DMS53 (cell line): ENCODE results near the gene NCAPH2.
"Not testable (repeated sequence)": the region's sequence is repeated elsewhere in the genome, so short reads cannot be mapped to it uniquely, and the experiment has no call there.

Experiments used
- DNase-seq: peaks from one replicate; lab custom pipeline; 2025; lab: John Stamatoyannopoulos, UW

The NCAPH2 gene

DNA sequence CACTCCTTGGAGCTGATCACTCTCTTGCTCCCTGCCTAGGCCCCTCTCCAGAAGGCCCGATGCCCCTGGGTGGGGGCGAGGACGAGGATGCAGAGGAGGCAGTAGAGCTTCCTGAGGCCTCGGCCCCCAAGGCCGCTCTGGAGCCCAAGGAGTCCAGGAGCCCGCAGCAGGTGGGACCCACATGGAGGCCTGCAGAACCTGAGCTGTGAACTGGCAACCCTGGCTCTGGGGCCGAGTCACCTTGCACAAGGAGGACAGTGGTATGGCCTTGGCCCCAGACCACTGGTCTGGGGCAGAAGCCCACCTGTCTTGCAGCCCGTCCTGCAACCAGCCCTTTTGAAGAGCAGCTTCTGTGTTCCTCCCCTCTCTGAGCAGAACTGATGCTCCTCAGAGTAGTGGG lies 11.1 kb downstream of the NCAPH2 start:
- DNase-seq, result no peak

DNA sequence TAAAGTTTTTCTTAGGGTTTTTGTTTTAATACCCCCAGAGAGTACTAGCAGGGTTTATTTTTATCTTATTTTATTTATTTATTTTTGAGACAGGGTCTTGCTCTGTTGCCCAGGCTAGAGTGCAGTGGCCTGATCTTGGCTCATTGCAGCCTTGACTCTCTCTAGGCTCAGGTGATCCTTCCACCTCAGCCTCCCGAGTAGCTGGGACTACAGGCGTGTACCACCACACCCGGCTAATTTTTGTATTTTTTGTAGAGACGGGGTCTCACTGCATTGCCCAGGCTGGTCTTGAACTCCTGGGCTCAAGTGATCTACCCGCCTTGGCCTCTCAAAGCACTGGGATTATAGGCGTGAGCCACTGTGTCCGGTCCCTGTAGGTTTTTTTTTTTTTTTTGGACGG lies 12.2 kb downstream of the NCAPH2 start:
- DNase-seq, result not testable (repeated sequence)

DNA sequence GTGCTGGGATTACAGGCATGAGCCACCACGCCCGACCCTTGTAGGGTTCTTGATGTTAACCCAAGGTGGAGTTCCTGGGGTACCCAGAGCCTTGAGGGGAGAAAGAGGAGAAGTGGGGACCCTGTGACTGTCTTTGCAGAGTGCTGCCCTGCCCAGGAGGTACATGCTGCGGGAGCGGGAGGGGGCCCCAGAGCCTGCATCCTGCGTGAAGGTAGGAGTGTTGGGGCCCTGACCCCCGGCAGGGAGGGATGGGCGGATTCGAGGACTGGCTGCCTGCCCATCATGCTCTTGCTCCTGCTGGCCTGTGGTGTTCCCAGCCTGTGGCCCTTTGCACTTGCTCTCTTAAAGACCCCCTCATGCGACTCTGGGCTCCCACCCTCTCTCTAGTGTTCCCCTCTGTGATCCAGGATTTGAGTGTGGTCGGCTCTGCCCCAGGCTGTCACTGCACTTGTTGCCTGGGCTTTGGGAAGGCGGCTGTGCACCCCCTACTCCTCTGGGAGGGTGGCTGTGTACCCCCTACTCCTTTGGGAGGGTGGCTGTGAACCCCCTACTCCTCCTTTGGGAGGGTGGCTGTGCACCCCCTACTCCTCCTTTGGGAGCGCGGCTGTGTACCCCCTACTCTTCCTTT lies 12.9 kb downstream of the NCAPH2 start:
- DNase-seq, result no peak

DNA sequence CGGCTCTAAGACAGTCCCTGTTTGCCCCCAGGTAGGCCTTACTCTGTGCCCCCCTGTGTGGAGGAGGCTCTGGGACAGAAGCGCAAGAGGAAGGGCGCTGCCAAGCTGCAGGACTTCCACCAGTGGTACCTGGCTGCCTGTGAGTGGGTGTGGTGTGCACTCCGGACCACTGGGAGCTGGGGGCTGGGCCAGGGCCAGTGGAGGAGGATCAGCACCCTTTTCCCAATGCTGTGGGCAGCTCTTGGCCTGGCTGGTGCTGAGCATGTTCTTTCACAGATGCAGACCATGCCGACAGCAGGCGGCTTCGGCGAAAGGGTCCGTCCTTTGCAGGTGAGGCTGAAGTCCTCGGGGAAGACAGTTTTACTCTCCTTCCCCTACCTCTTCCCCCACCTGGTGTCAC lies 13.7 kb downstream of the NCAPH2 start:
- no peak for DNase-seq

DNA sequence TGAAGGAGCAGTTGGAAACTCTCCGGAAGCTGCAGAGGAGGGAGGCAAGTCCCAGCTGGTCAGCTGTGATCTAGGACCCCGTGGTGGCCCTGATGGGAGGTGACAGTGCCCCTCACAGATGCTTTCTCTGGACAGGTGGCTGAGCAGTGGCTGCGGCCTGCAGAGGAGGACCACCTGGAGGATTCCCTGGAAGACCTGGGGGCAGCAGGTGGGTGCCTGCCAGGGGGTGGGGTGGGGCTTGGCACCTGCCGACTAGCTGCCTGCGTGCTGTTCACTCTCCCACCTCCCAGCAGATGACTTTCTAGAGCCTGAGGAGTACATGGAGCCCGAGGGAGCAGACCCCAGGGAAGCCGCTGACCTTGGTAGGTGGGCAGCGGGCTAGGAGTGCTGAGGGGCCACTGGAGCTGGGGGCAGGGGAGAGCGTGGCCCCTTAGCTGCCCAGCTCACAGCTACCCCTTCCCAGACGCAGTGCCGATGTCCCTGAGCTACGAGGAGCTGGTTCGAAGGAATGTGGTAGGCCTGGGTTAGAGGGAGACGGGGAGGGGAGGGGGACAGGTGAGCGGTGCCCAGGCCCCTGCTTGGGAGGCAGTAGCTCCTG lies 14.3 kb downstream of the NCAPH2 start:
- DNase-seq, result no peak

DNA sequence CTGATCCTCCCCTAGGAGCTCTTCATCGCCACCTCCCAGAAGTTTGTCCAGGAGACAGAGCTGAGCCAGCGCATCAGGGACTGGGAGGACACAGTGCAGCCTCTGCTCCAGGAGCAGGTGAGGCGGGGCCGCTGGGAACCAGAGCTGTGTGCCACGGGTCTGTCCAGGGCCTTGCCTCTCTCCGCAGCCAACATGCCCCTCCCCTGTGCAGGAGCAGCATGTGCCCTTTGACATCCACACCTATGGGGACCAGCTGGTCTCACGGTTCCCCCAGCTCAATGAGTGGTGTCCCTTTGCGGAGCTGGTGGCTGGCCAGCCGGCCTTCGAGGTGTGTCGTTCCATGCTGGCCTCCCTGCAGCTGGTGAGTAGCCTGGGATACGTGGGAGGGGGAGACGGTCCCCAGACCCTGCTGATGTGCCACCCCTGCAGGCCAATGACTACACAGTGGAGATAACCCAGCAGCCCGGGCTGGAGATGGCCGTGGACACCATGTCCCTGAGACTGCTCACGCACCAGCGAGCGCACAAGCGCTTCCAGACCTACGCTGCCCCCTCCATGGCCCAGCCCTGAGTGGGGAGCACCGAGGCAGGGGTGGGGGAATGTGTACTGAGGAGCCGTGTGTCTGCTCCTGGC lies 14.9 kb downstream of the NCAPH2 start:
- DNase-seq, result no peak

DNA sequence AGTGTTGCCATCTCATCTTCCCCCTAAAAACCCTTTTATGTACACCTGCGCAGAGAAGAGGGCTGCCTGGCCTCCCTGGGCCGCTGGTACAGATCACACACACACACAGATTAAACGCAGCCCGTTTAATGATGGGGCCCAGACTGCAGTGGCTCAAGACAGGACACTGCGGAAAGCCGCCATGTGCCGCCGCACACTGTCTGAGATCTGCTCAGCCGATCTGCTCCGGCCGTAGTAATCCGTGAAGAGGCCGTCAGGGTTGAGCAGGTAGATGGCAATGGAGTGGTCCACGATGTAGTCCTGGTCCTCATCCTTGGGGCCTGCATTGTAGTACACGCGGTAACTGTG lies 15.4 kb downstream of the NCAPH2 start:
- DNase-seq, result no peak

DNA sequence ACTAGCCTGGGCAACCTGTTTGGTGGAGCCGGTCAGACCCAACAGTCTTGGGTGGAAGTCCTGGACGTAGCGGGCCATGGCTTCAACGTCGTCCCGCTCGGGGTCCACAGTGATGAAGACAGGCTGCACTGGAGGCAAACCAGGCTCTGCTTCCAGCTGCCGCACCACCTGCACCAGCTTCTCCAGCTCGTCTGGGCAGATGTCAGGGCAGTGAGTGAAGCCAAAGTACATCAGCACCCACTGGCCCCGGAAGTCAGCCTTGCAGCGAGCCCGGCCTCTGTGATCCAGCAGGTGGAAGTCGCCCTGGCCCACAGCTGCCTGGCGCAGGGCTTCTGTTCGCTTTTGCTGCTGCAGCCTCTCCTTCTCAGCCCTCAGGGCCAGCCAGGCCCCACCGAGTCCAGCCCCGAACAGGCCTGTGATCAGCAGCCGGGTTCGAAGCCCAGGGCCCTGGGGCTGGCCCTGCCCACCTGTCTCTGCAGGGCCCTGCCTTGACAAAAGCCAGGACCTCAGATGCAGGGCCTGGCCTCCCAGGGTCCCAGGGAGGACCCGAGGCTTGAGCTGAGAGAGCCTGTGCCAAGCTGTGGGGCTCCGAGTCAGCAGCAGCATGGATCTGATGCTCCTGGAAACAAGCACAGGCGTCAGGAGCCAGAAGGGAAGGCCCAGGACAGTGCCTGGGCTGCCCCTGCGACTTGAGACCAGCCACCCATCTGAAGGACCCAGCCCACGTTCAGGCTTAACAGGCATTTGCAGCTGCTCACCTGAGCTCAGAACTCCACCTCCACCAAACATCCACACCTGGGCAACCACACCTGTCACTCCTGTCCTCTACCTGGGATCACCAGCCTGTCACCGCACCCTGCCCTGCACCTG lies 16.0 kb downstream of the NCAPH2 start:
- peak; percentile 79 for DNase-seq

DNA sequence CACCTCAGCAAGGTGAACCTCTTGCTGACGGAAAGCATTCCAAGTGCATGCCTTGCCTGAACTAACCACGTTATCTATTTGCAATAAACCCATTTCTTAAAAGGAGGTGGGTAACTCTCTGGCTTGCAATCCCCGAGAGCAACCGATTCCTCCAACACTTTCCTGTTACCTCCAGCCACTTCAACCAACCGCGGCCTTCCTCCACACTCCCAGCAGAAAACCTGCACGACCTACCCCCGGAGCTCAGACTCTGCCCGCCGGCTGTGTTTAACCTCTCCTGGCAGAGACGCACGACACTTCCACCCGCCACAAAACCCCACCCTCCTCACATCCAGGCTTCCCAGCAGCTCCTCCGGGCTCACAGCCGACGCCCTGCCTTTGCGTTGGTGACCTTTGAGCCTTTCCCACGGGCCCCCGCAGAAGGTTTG lies 16.7 kb downstream of the NCAPH2 start:
- peak; percentile 68 for DNase-seq

DNA sequence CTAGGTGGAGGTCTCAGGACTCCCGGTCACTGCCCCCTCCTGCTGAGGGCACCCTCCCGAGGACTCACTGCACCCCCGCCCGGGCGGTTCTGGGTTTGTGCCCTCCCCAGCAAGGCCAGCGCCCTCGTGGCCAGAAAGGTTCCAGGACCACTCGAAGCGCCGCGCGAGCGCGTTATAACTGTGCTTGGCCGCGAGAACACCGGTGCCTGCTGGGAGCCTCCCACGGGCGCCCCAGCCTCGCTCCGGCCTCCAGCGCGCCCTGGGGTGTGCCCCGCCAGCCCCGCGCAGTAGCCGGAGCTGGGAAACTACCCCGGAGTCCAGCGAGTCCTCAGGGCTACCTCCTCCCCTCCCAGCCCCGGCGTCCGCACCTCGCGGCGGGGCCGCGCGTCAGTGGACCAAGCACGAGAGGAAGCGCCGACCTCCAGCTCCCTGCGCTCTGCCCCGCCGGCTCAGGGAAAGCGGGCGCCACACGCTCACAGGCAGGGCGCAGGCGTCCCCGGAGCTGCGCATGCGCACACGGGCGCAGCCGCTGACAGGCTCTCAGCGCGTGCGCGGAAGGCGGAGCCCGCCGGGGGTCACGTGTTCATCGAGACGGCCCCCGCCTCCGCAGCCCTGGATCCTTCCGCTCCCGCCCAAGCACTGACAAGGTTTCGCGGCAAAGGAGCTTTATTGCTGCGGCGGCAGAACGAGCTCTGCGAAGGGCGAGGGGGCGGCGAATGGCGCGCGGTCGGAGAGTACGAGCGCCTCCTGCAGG lies 17.3 kb downstream of the NCAPH2 start, which contains the start of gene SCO2:
Gene SCO2 (minus strand): TSS at position 495 of the 754 bp plus-strand sequence. CDS start 1,187 bp downstream, outside the sequence.
- DNase-seq, result peak; percentile 97

DNA sequence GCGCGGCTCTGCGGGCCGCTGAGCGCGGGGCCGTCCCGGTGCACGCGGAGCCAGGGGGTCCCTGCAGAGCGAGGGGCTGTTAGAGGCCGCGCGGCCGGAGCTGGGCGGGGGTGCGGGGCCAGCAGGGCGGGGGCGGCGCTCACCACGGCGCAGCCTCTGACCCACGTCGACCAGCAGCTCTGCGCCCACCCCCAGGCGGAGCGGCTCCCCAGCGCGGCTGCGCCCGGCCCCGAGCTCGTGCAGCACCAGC lies 17.8 kb downstream of the NCAPH2 start:
- no peak for DNase-seq

DNA sequence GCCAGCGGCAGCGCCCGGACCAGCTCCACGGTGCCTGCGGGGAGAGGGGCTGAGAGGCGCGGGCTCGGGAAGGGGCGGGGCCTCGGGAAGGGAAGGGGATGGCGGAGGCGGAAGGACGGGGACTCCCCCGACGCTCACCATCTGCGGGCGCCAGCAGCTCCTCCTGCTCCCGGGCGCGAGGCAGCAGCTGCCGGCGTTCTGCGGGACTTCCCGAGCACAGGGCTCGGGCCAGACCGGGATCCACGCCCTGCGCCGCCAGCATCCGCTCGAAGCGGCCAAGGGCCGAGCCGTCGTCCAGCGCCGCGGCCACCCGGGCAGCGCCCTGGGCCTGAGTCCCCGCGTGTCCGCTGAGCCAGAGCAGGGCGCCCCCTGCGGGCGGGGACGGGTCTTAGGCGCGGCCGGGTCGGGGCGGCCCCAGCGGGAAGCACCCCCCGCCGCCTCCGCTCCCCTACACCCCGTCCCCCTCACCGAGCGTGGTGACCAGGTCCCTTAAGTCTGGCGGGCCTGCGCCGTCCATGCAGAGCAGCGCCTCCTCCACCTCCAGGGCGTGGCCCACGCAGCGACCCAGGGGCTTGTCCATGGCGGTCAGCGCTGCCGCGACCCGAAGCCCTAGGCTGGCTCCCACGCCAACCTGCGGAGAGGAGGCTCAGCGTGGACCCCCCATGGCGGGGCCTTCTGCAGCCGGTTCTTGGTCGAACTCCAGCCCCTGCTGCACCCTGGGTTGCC lies 18.2 kb downstream of the NCAPH2 start:
- peak; percentile 85 for DNase-seq

DNA sequence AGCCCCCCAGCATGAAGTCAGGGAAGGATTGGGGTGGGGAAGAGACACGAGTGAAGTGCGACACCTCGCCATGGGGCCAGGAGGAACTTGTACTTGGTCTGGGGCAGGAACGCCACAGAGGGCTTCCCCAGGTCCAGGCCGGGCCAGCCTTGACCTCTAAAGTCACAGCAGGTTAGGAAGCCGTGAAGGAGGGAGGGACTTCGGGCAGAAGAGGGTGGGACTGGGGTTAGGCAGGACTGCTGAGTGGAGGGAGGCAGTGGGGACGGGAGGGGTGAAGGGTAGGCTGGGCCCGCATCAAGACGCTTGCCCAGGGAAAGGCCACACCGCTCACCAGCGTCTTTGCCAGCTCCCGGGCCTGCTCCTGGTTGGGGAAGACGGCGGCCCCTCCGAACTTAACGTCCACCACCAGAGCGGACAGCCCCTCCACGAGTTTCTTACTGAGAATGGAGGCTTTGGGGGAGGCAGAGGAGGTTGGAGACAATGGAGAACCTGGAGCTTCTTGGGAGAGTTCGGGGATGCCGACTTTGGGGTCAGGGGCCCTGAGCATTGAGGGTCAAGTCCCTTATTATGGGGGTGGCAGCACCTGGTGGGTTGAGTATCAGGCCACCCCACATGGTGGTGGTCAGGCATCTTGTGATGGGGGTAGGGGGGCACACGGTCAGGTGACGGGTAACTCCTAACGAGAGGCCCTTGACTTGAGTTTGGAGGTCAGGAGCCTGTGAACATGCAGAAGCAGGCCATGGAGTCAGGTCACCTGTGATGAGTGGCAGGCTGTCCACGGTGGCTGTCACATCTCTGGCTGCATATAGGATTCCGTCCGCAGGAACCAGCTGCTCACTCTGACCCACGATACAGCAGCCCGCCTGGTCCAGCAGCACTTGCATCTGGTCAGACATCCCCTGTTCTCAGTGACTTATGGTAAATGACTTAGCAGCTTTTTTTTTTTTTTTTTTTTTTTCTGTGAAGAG lies 19.1 kb downstream of the NCAPH2 start:
- peak; percentile 68 for DNase-seq

DNA sequence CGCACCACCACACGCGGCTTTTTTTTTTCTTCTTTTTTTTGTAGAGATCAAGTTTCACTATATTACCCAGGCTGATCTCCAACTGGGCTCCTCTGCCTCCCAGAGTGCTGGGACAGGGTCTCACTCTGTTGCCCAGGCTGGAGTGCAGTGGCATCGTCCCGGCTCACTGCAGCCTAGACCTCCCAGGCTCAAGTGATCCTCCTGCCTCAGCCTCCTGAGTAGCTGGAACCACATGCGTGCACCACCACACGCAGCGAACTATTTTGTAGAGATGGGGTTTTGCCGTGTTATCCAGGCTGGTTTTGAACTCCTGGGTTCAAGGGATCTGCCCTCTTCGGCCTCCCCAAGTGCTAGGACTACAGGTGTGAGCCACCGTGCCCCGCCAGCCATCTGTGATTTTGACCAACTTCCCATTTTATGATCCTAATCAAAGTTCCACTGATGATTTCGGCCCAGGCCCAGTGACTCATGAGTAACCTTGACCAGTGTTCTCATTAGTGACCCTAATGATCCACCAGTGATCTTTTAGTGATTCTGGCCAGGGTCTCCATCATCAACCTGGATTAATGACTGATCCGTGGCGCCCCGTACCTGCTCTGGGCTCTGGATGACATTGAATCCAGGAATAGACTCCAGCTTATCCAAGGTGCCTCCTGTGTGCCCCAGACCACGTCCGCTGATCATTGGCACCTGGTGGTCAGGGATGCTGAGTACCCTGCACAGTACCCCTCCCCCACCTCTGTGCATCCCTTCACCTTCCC lies 20.1 kb downstream of the NCAPH2 start:
- DNase-seq, result peak; percentile 44

DNA sequence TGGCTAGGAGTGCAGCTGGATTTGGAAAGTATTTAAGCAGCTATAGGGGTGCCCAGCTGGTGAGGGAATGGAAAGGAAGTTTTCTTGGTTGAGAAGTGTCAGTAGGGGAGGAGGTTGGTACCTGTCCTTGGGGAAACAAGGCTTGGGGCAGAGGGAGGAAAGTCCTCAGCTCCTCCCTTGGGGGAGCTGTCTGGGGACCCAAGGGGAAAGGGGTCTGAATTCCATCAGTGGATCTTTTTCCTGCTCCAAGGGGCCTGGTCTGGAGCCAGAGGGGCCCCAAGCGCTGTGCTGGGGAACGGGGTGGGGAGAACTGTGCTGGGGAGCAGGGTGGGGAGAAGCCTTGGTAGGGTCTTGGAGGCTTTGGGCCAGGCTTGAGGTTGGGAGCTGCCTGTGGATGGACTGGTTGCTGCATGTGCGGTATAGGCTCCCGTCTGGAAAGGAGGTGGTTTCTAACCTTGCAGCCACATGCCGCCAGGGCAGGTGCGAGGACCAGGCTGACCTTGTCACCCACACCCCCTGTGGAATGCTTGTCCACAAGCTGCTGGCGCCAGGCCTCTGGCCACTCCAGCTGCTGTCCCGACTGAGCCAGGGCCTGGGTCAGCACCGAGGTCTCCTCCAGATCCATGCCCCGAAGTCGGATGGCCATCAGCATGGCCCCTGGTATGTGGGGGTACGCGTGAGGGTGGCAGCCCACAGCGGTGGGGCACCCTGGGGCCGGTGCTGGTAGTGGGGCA lies 20.8 kb downstream of the NCAPH2 start:
- peak; percentile 53 for DNase-seq

DNA sequence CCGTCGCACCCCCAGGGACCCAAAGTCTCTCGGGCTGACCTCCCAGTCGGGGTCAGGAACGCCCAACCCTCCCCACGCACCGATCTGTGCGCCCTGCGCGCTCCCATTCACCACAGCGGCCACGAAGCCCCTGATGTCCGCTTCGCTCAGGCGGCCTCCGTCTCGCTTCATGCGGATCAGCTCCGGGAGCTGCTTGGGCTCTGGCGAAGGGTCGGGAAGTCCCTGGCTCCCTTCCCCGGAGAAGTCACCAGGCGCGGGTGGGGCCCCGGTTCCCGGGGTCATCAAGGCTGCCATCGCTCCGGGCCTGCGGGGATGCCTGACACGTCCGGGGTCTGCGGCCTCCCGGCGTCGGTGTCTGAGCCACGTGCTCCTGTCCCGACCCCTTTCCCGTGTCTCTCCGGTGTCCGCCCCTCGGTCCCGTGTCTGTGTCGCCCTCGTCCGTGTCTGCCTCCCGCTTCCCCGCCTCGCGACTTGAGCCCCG lies 21.4 kb downstream of the NCAPH2 start:
- DNase-seq, result no peak

DNA sequence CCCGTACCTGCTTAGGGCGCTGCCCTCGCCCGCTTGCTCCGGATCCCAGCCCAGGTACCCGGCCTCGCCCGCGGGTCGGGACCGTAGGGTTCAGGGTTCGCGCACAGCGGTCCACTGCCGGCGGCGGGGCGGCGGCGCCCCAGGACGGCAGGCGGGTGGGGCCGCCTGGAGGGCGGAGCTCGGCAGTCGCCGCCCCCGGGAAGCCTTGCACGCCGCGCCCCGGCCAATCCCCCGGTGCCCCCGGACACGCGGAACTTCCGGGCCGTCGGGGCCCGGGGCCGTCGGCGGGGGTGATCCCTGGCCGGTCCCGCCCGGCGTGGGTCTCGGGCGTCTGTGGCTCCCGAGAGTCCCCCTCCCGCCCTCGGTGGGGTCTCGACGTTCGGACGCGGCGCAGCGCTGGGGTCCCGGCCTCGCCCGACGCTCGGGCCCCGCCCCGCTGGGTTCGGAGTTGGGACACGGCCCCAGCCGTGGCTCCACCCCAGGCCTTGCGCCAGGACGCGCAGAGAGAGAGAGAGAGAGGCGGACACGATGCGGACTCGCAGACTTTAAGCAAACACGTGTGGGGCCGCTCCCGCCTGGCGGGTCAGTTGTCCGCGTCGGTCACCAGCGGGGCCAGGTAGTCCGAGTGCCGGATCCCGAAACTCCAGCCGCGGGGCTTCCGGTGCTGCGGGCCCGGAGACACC lies 22.0 kb downstream of the NCAPH2 start, which contains the start of gene TYMP:
Gene TYMP (minus strand): TSS at position 116 of the 683 bp plus-strand sequence. CDS start 303 bp downstream, outside the sequence.
- DNase-seq, result peak; percentile 86

DNA sequence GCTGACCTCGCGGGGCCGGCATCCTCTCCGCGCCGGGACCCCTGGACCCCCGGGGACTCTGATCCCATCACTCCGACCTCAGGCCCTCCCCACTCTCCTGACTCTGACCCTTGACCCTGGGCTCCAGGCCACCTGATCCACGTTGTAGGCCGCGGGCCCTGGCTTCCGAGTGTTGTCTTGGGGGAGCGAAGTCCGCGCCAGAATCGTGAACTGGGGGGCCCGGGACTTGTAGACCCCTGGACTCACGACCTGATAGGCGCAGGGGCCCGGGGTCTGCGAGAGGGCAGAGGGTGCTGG lies 22.5 kb downstream of the NCAPH2 start:
- DNase-seq, result peak; percentile 69
